WERI-Rb-1 (cell line): Measurements from ENCODE around the gene FHIT.

ENCODE experiments used
- DNase-seq: peaks from one replicate; pipeline ENCODE4 v3.0.0-alpha.2; 2020
- H3K27ac ChIP-seq: fragments of 250-450 bp; sonication (Bioruptor Pico); 2 replicates; pipeline ENCODE4 v1.5.1; 2020; ENCODE audit warnings: mild to moderate bottlenecking, moderate library complexity
- H3K27me3 ChIP-seq: fragments of 250-450 bp; sonication (Bioruptor Pico); 2 replicates; pipeline ENCODE4 v1.5.1; 2021; ENCODE audit warnings: mild to moderate bottlenecking, low read depth, moderate library complexity; ENCODE audit not compliant: insufficient read depth, severe bottlenecking
- H3K36me3 ChIP-seq: fragments of 250-450 bp; sonication (Bioruptor Pico); 2 replicates; pipeline ENCODE4 v1.5.1; 2020; ENCODE audit warnings: mild to moderate bottlenecking, moderate library complexity
- H3K4me3 ChIP-seq: 2 replicates; pipeline ENCODE4 v1.5.1; 2011; ENCODE audit warnings: low read depth, mild to moderate bottlenecking, control low read depth, low read length
- H3K9me3 ChIP-seq: fragments of 250-450 bp; sonication (Bioruptor Pico); 2 replicates; pipeline ENCODE4 v1.5.1; 2021; ENCODE audit warnings: mild to moderate bottlenecking, moderate library complexity; ENCODE audit not compliant: severe bottlenecking
- CTCF ChIP-seq: IDR thresholded peaks from 2 replicates; pipeline ENCODE4 v1.5.1; 2011; ENCODE audit warnings: low read depth, mild to moderate bottlenecking, control low read depth, inconsistent platforms, low read length

The FHIT gene

DNA sequence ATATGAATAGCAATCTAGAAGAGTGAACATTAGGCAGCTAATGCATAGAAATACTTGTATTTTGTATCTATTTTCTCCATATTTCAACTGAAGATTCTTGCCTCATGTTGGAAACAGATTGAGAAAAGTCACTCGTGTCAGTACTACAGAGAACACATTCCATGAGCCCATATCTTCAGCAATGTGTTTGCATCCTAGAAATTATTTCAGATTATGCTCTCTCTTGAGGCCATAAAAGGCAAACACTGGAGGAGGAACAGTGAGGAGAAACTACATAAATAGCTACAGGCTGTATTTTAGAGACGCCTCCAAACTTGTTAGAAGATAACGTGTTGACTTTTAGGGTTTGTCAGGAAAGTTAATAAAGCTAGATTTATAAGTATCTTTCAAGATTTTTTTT, 906.9 kb downstream of the FHIT start:
- no peaks in the 10 kb centered on the region for H3K36me3 ChIP-seq
- no peaks in the 10 kb centered on the region for H3K9me3 ChIP-seq

GRCh38 chr3:60343831-60344230, 907.4 kb downstream of the FHIT start:
- TF ChIP-seq CTCF, result no peak
- no peak overlapping the region for H3K27ac ChIP-seq
- H3K36me3 ChIP-seq, result no peaks in the 10 kb centered on the region
- H3K9me3 ChIP-seq, result no peaks in the 10 kb centered on the region
- no peak overlapping the region for H3K4me3 ChIP-seq
- H3K27me3 ChIP-seq, result no peaks in the 10 kb centered on the region
- DNase-seq, result no peak

More for the DNA sequence above, 906.9 kb downstream of the FHIT start:
- Histone ChIP-seq H3K27me3 (no peaks in the 10 kb centered on the region), H3K4me3 (no peak overlapping the region), H3K27ac (no peak overlapping the region)
- no peak for DNase-seq
- TF ChIP-seq CTCF, result no peak

DNA sequence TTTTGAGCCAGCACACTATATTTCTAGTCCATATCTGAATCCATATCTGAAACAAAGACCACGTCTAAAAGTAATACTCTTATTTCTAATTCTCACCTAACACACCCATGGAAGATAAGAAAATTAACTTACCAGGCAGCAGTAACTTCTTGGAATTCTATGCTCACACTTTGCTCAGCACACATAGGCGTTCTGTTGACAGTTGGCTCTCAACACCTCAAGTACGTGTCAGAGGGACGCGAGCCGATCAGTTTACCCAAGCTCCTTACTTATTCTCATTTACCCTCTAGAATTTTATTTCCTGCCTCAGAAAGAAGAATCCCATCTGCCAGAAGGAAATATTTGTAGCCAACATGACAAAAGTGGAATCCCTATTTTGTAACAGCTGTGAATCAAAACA, 911.9 kb downstream of the FHIT start:
- no peak overlapping the region for H3K27ac ChIP-seq
- TF ChIP-seq CTCF, result no peak
- no peaks in the 10 kb centered on the region for H3K36me3 ChIP-seq
- DNase-seq, result no peak
- no peaks in the 10 kb centered on the region for H3K27me3 ChIP-seq
- H3K4me3 ChIP-seq, result no peak overlapping the region
- no peaks in the 10 kb centered on the region for H3K9me3 ChIP-seq

GRCh38 chr3:60337421-60337820, 913.8 kb downstream of the FHIT start:
- no peaks in the 10 kb centered on the region for H3K9me3 ChIP-seq
- no peaks in the 10 kb centered on the region for H3K36me3 ChIP-seq
- H3K27me3 ChIP-seq, result no peaks in the 10 kb centered on the region
- no peak for DNase-seq
- no peak for TF ChIP-seq CTCF
- no peak overlapping the region for H3K27ac ChIP-seq
- H3K4me3 ChIP-seq, result no peak overlapping the region

- Histone ChIP-seq H3K36me3 (no peaks in the 10 kb centered on the region), H3K27ac (no peak overlapping the region), H3K4me3 (no peak overlapping the region), H3K9me3 (no peaks in the 10 kb centered on the region), H3K27me3 (no peaks in the 10 kb centered on the region)
- no peak for TF ChIP-seq CTCF
- DNase-seq, result no peak
These were observed 915.2 kb downstream of the FHIT start for GRCh38 chr3:60336061-60336460.

DNA sequence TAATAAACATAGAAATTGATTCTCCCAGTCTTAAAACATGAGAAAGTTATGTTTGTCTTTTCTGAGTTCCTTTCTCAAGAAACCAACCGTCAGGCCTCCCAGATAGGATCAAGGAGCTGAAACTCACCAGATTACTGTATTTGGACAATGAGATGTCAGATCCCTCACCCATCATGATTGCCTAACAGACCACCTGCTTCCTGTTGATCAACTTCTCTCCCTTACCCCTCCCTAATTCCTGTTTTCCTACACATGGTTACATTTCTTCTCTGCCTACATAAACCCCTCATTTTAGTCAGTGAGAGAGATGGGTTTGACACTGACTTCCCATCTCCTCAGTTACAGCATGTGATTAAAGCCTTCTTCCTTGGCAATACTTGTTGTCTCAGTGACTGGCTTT, 917.5 kb downstream of the FHIT start:
- Histone ChIP-seq H3K27me3 (no peaks in the 10 kb centered on the region), H3K9me3 (no peaks in the 10 kb centered on the region), H3K27ac (no peak overlapping the region), H3K4me3 (no peak overlapping the region), H3K36me3 (no peaks in the 10 kb centered on the region)
- TF ChIP-seq CTCF, result no peak
- DNase-seq, result no peak
